ENCODE results near the gene MIB1. TPM values are rescaled to one million over a fixed set of nuclear protein-coding genes. Genes with fewer than 3 reads are reported as not detected.

Gene MIB1
- total RNA-seq, 1 experiment from 2014 or later = 48.8 TPM

GRCh38 chr18:21701621-21702020 is 39.0 kb upstream of the MIB1 start:
- Histone ChIP-seq H3K56ac (ENCODE audit: insufficient read length, low read depth, low read length) (no peak overlapping the region), H4K5ac (ENCODE audit: insufficient read length, low read depth, low read length) (no peak overlapping the region), H3K23ac (ENCODE audit: insufficient read length, low read depth, low read length) (no peak overlapping the region), H4K8ac (replicated peaks; ENCODE audit: insufficient read length, low read depth, low read length) (no peak overlapping the region), H3K79me2 (ENCODE audit: insufficient read depth, low read length) (no peaks in the 10 kb centered on the region), H3K4ac (ENCODE audit: low read depth, low read length) (no peak overlapping the region), H3K4me2 (ENCODE audit: insufficient read depth, insufficient read length, low read length) (no peak overlapping the region), H2AFZ (ENCODE audit: low read length) (no peak overlapping the region), H3K79me1 (ENCODE audit: insufficient read depth, low read depth, low read length, poor library complexity, severe bottlenecking) (no peaks in the 10 kb centered on the region), H3K4me1 (ENCODE audit: insufficient read depth, low read length) (no peaks in the 10 kb centered on the region), H4K91ac (ENCODE audit: insufficient read length, low read depth, low read length) (no peak overlapping the region), H2BK20ac (ENCODE audit: low read depth, low read length, poor library complexity, severe bottlenecking) (no peak overlapping the region), H2BK12ac (ENCODE audit: insufficient read length, low read depth, low read length) (no peak overlapping the region), H3K9ac (ENCODE audit: extremely low read depth, insufficient read length, low read length) (no peak overlapping the region), H2BK5ac (ENCODE audit: insufficient read length, low read length) (no peak overlapping the region), H2BK15ac (ENCODE audit: low read depth, low read length) (no peak overlapping the region), H3T11ph (ENCODE audit: low read length) (no peak overlapping the region), H3K23me2 (ENCODE audit: insufficient read length, low read depth, low read length, poor library complexity, severe bottlenecking) (peaks cover 6% of the 10 kb centered on the region), H3K9me3 (ENCODE audit: control insufficient read depth, low read depth, low read length) (no peaks in the 10 kb centered on the region), H3K27me3 (ENCODE audit: insufficient read depth, low read length) (no peaks in the 10 kb centered on the region), H2BK120ac (ENCODE audit: low read depth, low read length, poor library complexity, severe bottlenecking) (no peak overlapping the region), H3K18ac (ENCODE audit: insufficient read length, low read depth, low read length) (no peak overlapping the region), H2AK5ac (ENCODE audit: insufficient read length, low read length) (no peak overlapping the region), H3K27ac (ENCODE audit: insufficient read length, low read depth, low read length) (no peak overlapping the region), H4K20me1 (ENCODE audit: control insufficient read depth, insufficient read depth, insufficient read length) (no peaks in the 10 kb centered on the region), H3K14ac (ENCODE audit: insufficient read depth, low read length) (no peak overlapping the region)
- no peak for TF ChIP-seq CTCF (conservative IDR thresholded peaks at IDR 0.05)
- H3K9me3 Mint-ChIP-seq = peaks cover 10 to 14% of the 10 kb centered on the region in 2 experiments
- no peak for DNase-seq
- H3K4me3 Mint-ChIP-seq = no peak overlapping the region
- peaks cover 10% of the 10 kb centered on the region for H3K27me3 Mint-ChIP-seq (ENCODE audit: low read depth)
- H3K27ac Mint-ChIP-seq = no peak overlapping the region
- peaks cover 11 to 21% of the 10 kb centered on the region in 2 experiments for H3K4me1 Mint-ChIP-seq
- WGBS (ENCODE audit: extremely low coverage, insufficient read length, low lambda C conversion rate) = no CpG with 5 or more reads among the region's 2 CpGs
- H3K36me3 Mint-ChIP-seq (ENCODE audit: insufficient read depth in 1 of 3, low read depth in 3 of 3) = peaks cover 11 to 37% (median 27%) of the 10 kb centered on the region in 3 experiments; a peak in 6 of 7 replicates

All from H9 (cell line).